ENCODE results near the gene IKBKE.

IKBKE gene

DNA sequence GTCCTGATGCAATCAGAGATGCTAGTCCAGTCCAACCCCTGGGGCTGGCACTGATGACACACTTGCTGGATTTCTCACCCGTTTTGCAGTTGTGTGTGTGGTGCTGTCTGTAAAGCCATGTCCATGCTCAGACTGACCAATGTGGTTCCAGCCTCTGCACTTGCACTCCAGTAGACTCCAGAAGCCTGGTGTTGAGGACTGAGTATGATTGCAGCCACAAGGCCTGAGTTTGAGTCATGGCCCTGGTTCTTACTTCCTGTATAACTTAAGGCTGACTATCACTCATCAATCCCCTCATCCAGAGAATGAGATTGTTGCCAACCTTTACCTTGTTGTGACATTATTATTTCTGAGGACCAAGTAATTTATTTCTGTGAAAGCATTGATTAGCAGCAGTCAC lies 34.8 kb upstream of the IKBKE start:
- no peak overlapping the region for H3K4me3 ChIP-seq (ENCODE audit: low read depth, low read length)
- TF ChIP-seq, protein P1, sequence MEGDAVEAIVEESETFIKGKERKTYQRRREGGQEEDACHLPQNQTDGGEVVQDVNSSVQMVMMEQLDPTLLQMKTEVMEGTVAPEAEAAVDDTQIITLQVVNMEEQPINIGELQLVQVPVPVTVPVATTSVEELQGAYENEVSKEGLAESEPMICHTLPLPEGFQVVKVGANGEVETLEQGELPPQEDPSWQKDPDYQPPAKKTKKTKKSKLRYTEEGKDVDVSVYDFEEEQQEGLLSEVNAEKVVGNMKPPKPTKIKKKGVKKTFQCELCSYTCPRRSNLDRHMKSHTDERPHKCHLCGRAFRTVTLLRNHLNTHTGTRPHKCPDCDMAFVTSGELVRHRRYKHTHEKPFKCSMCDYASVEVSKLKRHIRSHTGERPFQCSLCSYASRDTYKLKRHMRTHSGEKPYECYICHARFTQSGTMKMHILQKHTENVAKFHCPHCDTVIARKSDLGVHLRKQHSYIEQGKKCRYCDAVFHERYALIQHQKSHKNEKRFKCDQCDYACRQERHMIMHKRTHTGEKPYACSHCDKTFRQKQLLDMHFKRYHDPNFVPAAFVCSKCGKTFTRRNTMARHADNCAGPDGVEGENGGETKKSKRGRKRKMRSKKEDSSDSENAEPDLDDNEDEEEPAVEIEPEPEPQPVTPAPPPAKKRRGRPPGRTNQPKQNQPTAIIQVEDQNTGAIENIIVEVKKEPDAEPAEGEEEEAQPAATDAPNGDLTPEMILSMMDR (IDR thresholded peaks at IDR 0.05; ENCODE audit: low read depth, low read length), result no peak
- no peak for DNase-seq (ENCODE audit: low read depth, low spot score)
- in situ Hi-C loops (cut with HindIII; ENCODE audit: low sequenced_read_pairs), result no loop called here

- TF ChIP-seq, protein P1 (IDR thresholded peaks at IDR 0.05; ENCODE audit: low read depth, low read length), result no peak
- H3K4me3 ChIP-seq (ENCODE audit: low read depth, low read length), result no peak overlapping the region
- in situ Hi-C loops (cut with HindIII; ENCODE audit: low sequenced_read_pairs), result no loop called here
- DNase-seq (ENCODE audit: low read depth, low spot score), result no peak
These were observed 31.7 kb upstream of the IKBKE start for GRCh38 chr1:206438554-206438953.

GRCh38 chr1:206439205-206439604 lies 31.1 kb upstream of the IKBKE start:
- in situ Hi-C loops (cut with HindIII; ENCODE audit: low sequenced_read_pairs), result no loop called here
- TF ChIP-seq, protein P1 (IDR thresholded peaks at IDR 0.05; ENCODE audit: low read depth, low read length), result no peak
- H3K4me3 ChIP-seq (ENCODE audit: low read depth, low read length), result no peak overlapping the region

DNA sequence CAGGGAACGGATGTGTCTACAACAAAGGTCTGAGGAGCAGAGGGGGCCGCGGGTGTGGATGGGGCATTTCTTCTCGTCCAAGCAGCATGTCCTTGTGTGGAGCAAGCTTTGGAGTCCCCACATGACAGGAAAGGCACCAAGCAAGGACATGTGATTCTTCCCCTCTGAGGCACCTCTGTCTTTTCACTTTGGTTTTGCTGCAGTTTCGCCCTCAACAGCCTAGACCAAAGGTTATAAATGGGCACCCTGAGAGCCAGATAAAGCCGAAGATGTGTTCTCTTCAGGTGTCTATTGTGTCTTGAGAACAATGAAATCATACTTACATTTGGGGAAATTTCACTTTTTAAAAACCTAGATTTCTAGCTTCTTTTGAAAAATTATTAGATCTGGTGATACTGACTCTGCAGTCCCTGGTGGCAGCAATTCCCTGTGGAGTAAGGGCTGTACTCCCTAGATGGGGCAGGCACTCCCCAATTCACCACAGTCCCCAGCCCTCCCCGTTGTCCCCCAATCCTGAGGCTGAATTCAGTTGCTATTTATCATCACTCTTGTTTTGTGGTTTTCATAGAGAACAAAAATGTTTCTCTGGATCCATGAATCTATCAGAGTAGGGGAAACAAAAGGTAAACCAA lies 28.8 kb upstream of the IKBKE start:
- TF ChIP-seq, protein P1 (IDR thresholded peaks at IDR 0.05; ENCODE audit: low read depth, low read length), result no peak
- in situ Hi-C loops (cut with HindIII; ENCODE audit: low sequenced_read_pairs), result no loop called here
- no peak for DNase-seq (ENCODE audit: low read depth, low spot score)
- no peak overlapping the region for H3K4me3 ChIP-seq (ENCODE audit: low read depth, low read length)

More at GRCh38 chr1:206439205-206439604, 31.1 kb upstream of the IKBKE start:
- DNase-seq (ENCODE audit: low read depth, low spot score), result no peak

GRCh38 chr1:206442101-206442500 lies 28.2 kb upstream of the IKBKE start:
- in situ Hi-C loops (cut with HindIII; ENCODE audit: low sequenced_read_pairs), result no loop called here
- peak; percentile 60 for DNase-seq (ENCODE audit: low read depth, low spot score)
- TF ChIP-seq, protein P1 (IDR thresholded peaks at IDR 0.05; ENCODE audit: low read depth, low read length), result no peak
- no peak overlapping the region for H3K4me3 ChIP-seq (ENCODE audit: low read depth, low read length)

DNA sequence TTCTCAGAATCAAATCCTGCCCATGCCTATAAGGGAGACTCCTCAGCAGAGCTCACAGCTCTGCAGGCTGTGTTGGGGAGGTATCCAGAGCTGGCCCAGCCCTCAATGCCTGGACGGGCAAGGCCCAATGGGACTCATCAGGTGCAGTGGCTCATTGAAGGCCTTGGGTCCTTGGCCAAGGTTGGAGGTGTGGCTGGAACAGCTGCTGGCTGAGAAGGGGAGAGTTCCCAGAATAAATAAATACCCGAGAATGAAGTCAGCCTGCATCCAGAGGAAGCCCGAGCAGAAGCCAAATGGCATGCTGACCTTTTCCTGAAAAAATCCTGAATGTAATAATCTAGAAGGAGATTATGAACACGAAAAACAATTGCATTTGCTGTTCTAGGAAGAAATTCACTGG lies 25.2 kb upstream of the IKBKE start:
- no peak overlapping the region for H3K4me3 ChIP-seq (ENCODE audit: low read depth, low read length)
- in situ Hi-C loops (cut with HindIII; ENCODE audit: low sequenced_read_pairs), result no loop called here
- DNase-seq (ENCODE audit: low read depth, low spot score), result no peak
- TF ChIP-seq, protein P1 (IDR thresholded peaks at IDR 0.05; ENCODE audit: low read depth, low read length), result no peak
